B cell (primary cell): ENCODE data around the gene UNC13D. TPM values are rescaled to one million over a fixed set of nuclear protein-coding genes. Genes with fewer than 3 reads are reported as not detected.

Experiments used
- ATAC-seq: fragments of 200-7000 bp; cut with Tn5 transposase; one replicate; pipeline ENCODE4 v1.10.0; 2021; ENCODE audit warnings: low read depth, mild to moderate bottlenecking, moderate number of reproducible peaks, moderate library complexity
- CTCF ChIA-PET: fragments of 350-600 bp; sonication (Branson Sonifier 250); formaldehyde crosslinking; loops from one replicate; lab custom pipeline; 2021; ENCODE audit warnings: antibody characterized with exemption, inconsistent platforms; lab: Charles Lee
- POLR2A ChIA-PET: fragments of 350-600 bp; sonication (Branson Sonifier 250); formaldehyde crosslinking; loops from one replicate; lab custom pipeline; 2021; ENCODE audit warnings: antibody characterized with exemption; lab: Charles Lee
- DNase-seq: peaks from one replicate; pipeline ENCODE4 v3.0.0; 2013
- H2AFZ ChIP-seq: 2 replicates; pipeline ENCODE4 v1.6.1; 2012; ENCODE audit warnings: mild to moderate bottlenecking, low read depth, low read length; ENCODE audit not compliant: insufficient read depth, poor library complexity, severe bottlenecking
- H3K27ac ChIP-seq, 2 donors: 1 replicate in 1 of 2; 2 replicates in 1 of 2; pipeline ENCODE4 v1.5.1; 2012 to 2013; ENCODE audit warnings: low read length in 2 of 2, mild to moderate bottlenecking in 2 of 2, moderate library complexity in 1 of 2
- H3K27me3 ChIP-seq, 4 experiments: fragments of 200-600 bp in 1 of 4; sonication (generic) in 1 of 4; replicated peaks in 1 of 4; 1 replicate in 2 of 4; 2 replicates in 2 of 4; pipeline versions ENCODE4 v1.6.1 to v1.7.0; 2013 to 2016; ENCODE audit warnings: low read length in 3 of 4, mild to moderate bottlenecking in 2 of 4, mixed read lengths in 1 of 4, moderate library complexity in 1 of 4; ENCODE audit not compliant: insufficient read depth in 4 of 4, control insufficient read depth in 3 of 4; ENCODE audit errors: control extremely low read depth in 1 of 4
- H3K36me3 ChIP-seq, 2 experiments: replicated peaks in 1 of 2; 1 replicate in 1 of 2; 2 replicates in 1 of 2; pipeline versions ENCODE4 v1.6.1 to v1.7.1; 2013; ENCODE audit warnings: low read length in 1 of 2; ENCODE audit not compliant: insufficient read depth in 2 of 2, control insufficient read depth in 1 of 2; ENCODE audit errors: control extremely low read depth in 1 of 2, extremely low read depth in 1 of 2
- H3K4me1 ChIP-seq, 2 donors: fragments of 200-600 bp in 1 of 2; sonication (generic) in 1 of 2; 1 replicate in 1 of 2; 2 replicates in 1 of 2; pipeline versions ENCODE4 v1.5.1 to v1.6.1; 2013 to 2017; ENCODE audit warnings: low read length in 2 of 2; ENCODE audit not compliant: control insufficient read depth in 2 of 2, insufficient read depth in 2 of 2
- H3K4me2 ChIP-seq: replicated peaks from 2 replicates; pipeline ENCODE3; 2012; ENCODE audit warnings: mild to moderate bottlenecking, low read depth, low read length; ENCODE audit not compliant: poor library complexity, severe bottlenecking
- H3K4me3 ChIP-seq, 5 experiments: fragments of 200-600 bp in 1 of 5; sonication (generic) in 1 of 5; 1 replicate in 3 of 5; 2 replicates in 2 of 5; pipeline versions ENCODE4 v1.5.1 to v1.7.0; 2011 to 2016; ENCODE audit warnings: low read length in 4 of 5, mild to moderate bottlenecking in 4 of 5, low read depth in 2 of 5, control low read depth in 1 of 5, moderate library complexity in 1 of 5; ENCODE audit not compliant: insufficient read depth in 1 of 5; ENCODE audit errors: control extremely low read depth in 1 of 5, extremely low read depth in 1 of 5
- H3K79me2 ChIP-seq: fragments of 200-600 bp; sonication (generic); one replicate; pipeline ENCODE4 v1.6.0; 2016; ENCODE audit warnings: low read length; ENCODE audit not compliant: control insufficient read depth, insufficient read depth
- H3K9ac ChIP-seq: fragments of 200-600 bp; sonication (generic); 2 replicates; pipeline ENCODE4 v1.6.1; 2017; ENCODE audit warnings: mild to moderate bottlenecking, low read length, moderate library complexity
- H3K9me3 ChIP-seq, 3 donors: one replicate each; pipeline versions ENCODE4 v1.6.1 to v1.7.1; 2013; ENCODE audit warnings: low read length in 2 of 3; ENCODE audit not compliant: control insufficient read depth in 2 of 3, insufficient read depth in 1 of 3; ENCODE audit errors: control extremely low read depth in 1 of 3
- H4K20me1 ChIP-seq: 2 replicates; pipeline ENCODE4 v1.6.0; 2012; ENCODE audit warnings: mild to moderate bottlenecking, low read length; ENCODE audit not compliant: insufficient read depth, control insufficient read depth, poor library complexity, severe bottlenecking
- H3K27ac Mint-ChIP-seq: one replicate; pipeline ENCODE4 v1.8.0; 2021; ENCODE audit warnings: mixed read lengths
- H3K27me3 Mint-ChIP-seq: one replicate; pipeline ENCODE4 v1.8.0; 2021; ENCODE audit warnings: mixed read lengths
- H3K4me1 Mint-ChIP-seq: one replicate; pipeline ENCODE4 v1.8.0; 2021; ENCODE audit warnings: mixed read lengths
- H3K4me3 Mint-ChIP-seq: one replicate; pipeline ENCODE4 v1.8.0; 2021; ENCODE audit warnings: mixed read lengths
- H3K9me3 Mint-ChIP-seq: one replicate; pipeline ENCODE4 v1.8.0; 2022; ENCODE audit warnings: mixed read lengths; ENCODE audit not compliant: insufficient read depth
- CTCF ChIP-seq: fragments of 200-600 bp; IDR thresholded peaks from one replicate; pipeline ENCODE4 v1.8.0; 2022; ENCODE audit warnings: antibody characterized with exemption, mild to moderate bottlenecking
- EZH2 ChIP-seq: IDR thresholded peaks from 2 replicates; pipeline ENCODE4 v1.6.1; 2012; ENCODE audit warnings: borderline replicate concordance, low read depth, mild to moderate bottlenecking, moderate library complexity, low read length; ENCODE audit not compliant: insufficient read depth, poor library complexity, severe bottlenecking
- WGBS: methylation state at CpG from one replicate; pipeline ENCODE4 v1.1.5; 2013; ENCODE audit warnings: missing lambda C conversion rate; ENCODE audit not compliant: insufficient coverage; 5-methylcytosine and 5-hydroxymethylcytosine counted together
- intact Hi-C: fragments of 100-400 bp; cut with micrococcal nuclease; formaldehyde crosslinking; loops from one replicate; pipeline ENCODE4 v1.10.0; 2022
- polyA plus RNA-seq: library from polyadenylated mRNA; depleted of rRNA; stranded (reverse); fragments of >200 nt; gene quantifications from 2 replicates; pipeline ENCODE4 v1.2.3, GENCODE V29; 2012
- total RNA-seq, 2 donors: library from RNA; stranded (reverse); fragments of 120-200 nt in 1 of 2; gene quantifications; 1 replicate in 1 of 2; 2 replicates in 1 of 2; pipeline versions ENCODE4 v1.2.3 to v1.2.4, GENCODE V29; 2013 to 2022

Gene UNC13D
- total and polyA plus RNA-seq, 2 donors (not counting 1 experiment from before 2014, with no cell fraction given), result 101 to 107 TPM

GRCh38 chr17:75808549-75808904, 35.7 kb downstream of the UNC13D start:
- Histone ChIP-seq H3K9ac (no peak overlapping the region), H3K79me2 (peaks cover 37% of the 10 kb centered on the region), H3K27ac (no peak overlapping the region), H3K36me3 (peaks cover 0 to 40% of the 10 kb centered on the region in 2 experiments), H2AFZ (no peak overlapping the region), H3K4me2 (no peak overlapping the region), H3K4me3 (no peak overlapping the region), H3K27me3 (no peaks in the 10 kb centered on the region), H3K9me3 (no peaks in the 10 kb centered on the region), H4K20me1 (peaks cover 19% of the 10 kb centered on the region), H3K4me1 (peaks cover 0 to 12% of the 10 kb centered on the region in 2 donors)
- ChIA-PET CTCF (interaction anchor here (0.6 to 1.8 kb wide), 6 partner anchors 17 to 44 kb away, joined by 3 to 7 read pairs (median 3); partner anchors contain the start of gene GALK1), POLR2A (interaction anchor here (0.5 to 1.8 kb wide), 4 partner anchors 18 to 1353 kb away, joined by 3 to 6 read pairs (median 4); no protein-coding TSS in a partner anchor)
- peak overlapping the region; percentile 27 for H3K4me3 Mint-ChIP-seq
- no peaks in the 10 kb centered on the region for H3K9me3 Mint-ChIP-seq
- no peak for TF ChIP-seq EZH2
- no peak for TF ChIP-seq CTCF
- H3K27ac Mint-ChIP-seq, result peak overlapping the region; percentile 80
- H3K4me1 Mint-ChIP-seq, result peaks cover 16% of the 10 kb centered on the region
- 76% methylated on average over 4 of the region's 4 CpGs for WGBS
- intact Hi-C loops, result no loop called here
- ATAC-seq (no peak), DNase-seq (no peak)
- no peaks in the 10 kb centered on the region for H3K27me3 Mint-ChIP-seq

GRCh38 chr17:75807861-75808260, 36.3 kb downstream of the UNC13D start:
- H3K9me3 ChIP-seq, result no peaks in the 10 kb centered on the region
- H2AFZ ChIP-seq, result no peak overlapping the region
- H3K4me2 ChIP-seq, result no peak overlapping the region
- no peaks in the 10 kb centered on the region for H3K27me3 ChIP-seq
- no peak for ATAC-seq
- peaks cover 0 to 12% of the 10 kb centered on the region in 2 donors for H3K4me1 ChIP-seq
- H3K4me3 Mint-ChIP-seq, result no peak overlapping the region
- no peak overlapping the region for H3K27ac Mint-ChIP-seq
- H3K9me3 Mint-ChIP-seq, result no peaks in the 10 kb centered on the region
- ChIA-PET CTCF (interaction anchor here (0.6 to 1.3 kb wide), 3 partner anchors 17 to 39 kb away, joined by 3 read pairs; no protein-coding TSS in a partner anchor), POLR2A (interaction anchor here (1.8 kb wide), 1 partner anchor 32 kb away, joined by 6 read pairs; no protein-coding TSS in a partner anchor)
- intact Hi-C loops, result no loop called here
- 100% methylated on average over 1 of the region's 3 CpGs for WGBS
- no peaks in the 10 kb centered on the region for H3K27me3 Mint-ChIP-seq
- H3K27ac ChIP-seq, result no peak overlapping the region
- peaks cover 16% of the 10 kb centered on the region for H3K4me1 Mint-ChIP-seq
- no peak for DNase-seq
- H3K79me2 ChIP-seq, result peaks cover 40% of the 10 kb centered on the region
- peaks cover 19% of the 10 kb centered on the region for H4K20me1 ChIP-seq
- peaks cover 0 to 33% of the 10 kb centered on the region in 2 experiments for H3K36me3 ChIP-seq
- no peak overlapping the region for H3K9ac ChIP-seq
- TF ChIP-seq CTCF, result no peak
- TF ChIP-seq EZH2, result no peak
- no peak overlapping the region for H3K4me3 ChIP-seq
